Glomerular visceral epithelial cell (primary cell): ENCODE data around the gene GNB2.

Source experiments
- DNase-seq: peaks from one replicate; pipeline ENCODE4 v3.0.0-alpha.2; 2016; ENCODE audit errors: extremely low spot score

Gene GNB2

DNA sequence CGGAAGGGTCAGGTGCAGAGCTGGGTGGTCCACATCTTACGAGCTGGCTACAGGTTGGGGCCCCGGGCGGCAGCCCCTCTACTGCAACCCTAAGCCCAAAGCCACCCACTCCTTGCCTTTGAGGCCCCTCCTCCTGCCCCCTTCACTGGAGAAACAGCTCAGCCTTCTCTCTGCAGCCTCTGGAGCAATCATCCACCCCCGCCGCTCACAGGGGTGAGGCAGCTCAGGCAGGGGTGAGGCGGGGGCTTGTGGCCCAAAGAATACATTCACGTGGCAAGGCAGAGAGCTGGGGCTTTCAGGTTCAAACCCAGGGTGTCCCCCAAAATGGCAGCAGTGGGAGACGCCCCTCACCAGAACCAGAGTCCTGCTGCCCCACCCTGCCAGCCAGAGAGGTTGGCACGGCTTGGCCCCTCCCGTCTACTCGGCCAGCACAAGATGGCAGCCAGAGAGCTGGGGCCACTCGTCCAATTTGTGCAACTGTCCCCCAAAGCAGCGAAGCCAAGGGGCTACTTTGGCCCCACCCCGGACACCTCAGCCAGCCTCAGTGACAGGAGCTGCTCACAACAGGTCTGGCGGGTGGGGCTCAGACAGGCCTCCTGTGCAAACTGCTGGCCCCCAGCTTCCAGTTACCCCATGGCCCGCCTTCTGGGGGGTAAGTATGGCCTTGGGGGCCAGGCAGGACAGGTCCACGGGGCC, 7.2 kb downstream of the GNB2 start:
- DNase-seq = no peak

DNA sequence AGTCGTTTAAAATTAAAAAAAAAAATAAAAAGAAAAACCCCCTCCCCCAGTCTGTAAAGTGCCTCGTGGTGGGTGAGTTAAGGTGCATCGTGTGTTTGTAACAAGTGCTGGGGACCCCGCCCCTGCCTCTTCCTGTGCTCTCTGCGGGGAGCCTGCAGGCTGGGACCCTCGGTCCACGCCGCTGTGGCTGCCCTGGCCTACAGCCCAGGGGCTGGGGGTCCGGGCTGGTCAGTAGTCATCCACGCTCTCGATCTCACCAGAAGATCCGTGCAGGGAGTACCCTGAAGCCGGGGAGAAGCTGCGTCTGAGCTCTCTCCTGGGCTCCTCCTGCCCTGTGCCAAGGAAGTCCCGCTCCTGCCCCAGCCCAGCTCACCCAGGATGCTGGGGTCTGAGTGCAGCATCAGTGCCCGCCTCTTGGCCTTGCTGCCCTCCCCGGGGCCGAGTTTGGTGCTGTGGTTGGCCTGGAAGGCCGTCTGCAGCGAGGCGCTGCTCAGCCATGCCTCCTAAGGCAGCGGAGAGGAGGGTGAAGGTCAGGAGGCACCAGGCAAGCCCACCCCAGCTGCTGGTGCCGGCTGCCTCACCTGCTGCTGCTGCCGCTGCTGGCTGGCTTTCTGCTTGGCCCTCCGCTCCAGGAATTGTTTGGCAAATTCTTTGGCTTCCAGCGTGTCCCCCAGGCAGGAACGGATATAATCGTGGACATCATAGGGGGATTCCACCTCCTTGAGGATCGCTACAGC, 8.1 kb downstream of the GNB2 start:
- DNase-seq = no peak

- no peak for DNase-seq
Measured at GRCh38 chr7:100682228-100682741, 8.7 kb downstream of the GNB2 start.

- DNase-seq = no peak
Measured at GRCh38 chr7:100682991-100683658, 9.6 kb downstream of the GNB2 start.

- DNase-seq = no peak
Measured at GRCh38 chr7:100683659-100684533, 10.4 kb downstream of the GNB2 start.

DNA sequence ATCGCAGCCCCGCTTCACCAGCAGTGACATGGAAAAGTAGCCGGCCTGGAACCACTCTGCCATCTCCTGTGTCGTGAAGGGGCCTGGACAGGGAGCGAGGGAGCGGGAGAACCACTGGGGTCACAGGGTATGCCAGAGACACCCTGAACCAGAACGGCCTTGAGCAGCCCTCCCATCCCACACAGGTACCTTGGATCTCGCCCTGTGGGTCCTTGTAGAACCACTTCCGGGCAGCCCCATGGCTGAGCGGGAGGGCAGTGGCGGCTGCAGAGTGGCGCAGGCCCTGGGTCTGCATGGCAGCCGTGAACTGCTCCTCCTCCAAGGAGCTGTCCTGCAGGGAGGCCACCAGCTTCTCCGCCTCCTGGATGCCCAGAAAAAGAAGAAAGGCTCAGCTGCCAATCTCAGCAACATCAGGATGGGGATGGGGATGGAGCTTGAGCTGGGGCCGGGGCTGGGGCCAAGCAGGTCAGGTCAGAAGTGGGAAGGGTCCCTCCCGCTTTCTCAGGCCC, 11.0 kb downstream of the GNB2 start:
- no peak for DNase-seq

DNA sequence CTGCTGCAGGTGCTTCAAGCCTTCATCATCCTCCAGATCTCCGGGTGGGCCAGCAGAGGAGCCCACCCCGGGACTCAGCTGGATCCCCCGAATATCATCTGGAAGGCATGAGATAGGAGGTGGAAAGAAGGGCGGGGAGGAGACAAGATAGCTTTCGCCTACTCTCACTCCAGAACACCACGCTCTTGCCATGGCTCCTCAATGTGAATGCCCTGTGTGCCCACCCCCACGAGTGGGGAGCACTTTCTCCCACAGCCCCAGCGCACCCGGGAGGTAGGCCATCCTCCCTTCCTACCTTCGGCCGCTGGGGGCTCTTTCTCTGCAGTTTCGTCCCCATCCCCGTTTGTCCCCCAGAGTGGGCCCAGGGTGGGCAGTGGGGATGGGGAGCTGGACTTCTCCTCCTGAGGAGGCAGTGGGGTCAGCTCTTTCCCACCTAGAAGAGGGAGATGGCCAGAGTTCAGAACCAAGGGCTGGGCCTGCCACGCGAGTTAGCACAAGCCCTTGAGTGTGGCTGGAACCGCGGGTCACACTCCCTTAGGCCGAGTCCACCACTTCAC, 11.6 kb downstream of the GNB2 start:
- DNase-seq = no peak

DNA sequence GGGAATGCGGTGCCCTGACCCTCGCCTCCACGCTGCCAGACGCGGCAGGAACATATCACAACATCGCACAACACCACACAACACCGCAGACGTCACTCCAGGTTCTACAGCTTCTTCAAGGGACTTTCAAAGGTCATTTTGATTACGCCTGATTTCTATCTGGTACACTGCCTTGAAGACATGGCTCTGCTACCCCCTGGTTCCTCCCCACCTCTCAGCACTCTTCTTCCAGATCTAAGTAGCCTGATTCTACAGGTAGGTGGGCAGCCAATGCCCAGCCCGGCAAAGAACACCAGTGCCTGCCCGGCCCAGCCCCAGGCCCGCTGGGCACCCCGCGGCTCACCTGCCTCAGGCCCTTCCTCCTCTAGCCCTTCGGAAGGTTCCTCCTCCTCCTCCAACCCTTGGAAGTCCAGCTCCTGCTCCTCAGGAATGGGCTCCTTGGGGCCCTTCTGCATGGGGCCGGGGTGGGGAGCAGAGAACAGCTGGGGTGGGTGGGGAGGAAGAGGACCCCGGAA, 12.1 kb downstream of the GNB2 start:
- no peak for DNase-seq

GRCh38 chr7:100686201-100686821, 12.8 kb downstream of the GNB2 start:
- DNase-seq = no peak

- no peak for DNase-seq
Measured at GRCh38 chr7:100686822-100687211, 13.3 kb downstream of the GNB2 start.

DNA sequence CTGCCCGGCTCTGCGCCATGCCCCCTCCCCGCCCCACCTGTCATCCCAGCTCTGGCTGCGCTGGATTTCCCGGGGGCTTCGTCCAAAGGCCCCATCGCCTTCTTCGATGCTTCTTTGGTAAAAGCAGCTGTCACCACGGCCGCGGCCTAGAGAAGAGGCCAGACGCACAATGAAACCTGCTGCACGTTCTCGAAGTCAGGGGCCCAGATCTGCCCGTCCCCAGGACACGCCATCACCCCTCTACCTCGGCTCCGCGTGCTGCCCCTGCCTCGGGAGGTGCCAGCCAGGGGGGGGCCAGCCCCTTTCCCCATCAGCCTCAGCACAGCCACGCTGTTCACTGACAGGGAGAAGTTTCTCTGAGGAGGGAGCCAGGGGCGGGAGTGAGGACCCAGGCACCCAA, 13.7 kb downstream of the GNB2 start:
- DNase-seq = no peak

GRCh38 chr7:100687751-100688300, 14.3 kb downstream of the GNB2 start:
- no peak for DNase-seq

GRCh38 chr7:100688326-100688860, 14.9 kb downstream of the GNB2 start:
- no peak for DNase-seq

GRCh38 chr7:100689230-100690135, 15.9 kb downstream of the GNB2 start:
- no peak for DNase-seq

DNA sequence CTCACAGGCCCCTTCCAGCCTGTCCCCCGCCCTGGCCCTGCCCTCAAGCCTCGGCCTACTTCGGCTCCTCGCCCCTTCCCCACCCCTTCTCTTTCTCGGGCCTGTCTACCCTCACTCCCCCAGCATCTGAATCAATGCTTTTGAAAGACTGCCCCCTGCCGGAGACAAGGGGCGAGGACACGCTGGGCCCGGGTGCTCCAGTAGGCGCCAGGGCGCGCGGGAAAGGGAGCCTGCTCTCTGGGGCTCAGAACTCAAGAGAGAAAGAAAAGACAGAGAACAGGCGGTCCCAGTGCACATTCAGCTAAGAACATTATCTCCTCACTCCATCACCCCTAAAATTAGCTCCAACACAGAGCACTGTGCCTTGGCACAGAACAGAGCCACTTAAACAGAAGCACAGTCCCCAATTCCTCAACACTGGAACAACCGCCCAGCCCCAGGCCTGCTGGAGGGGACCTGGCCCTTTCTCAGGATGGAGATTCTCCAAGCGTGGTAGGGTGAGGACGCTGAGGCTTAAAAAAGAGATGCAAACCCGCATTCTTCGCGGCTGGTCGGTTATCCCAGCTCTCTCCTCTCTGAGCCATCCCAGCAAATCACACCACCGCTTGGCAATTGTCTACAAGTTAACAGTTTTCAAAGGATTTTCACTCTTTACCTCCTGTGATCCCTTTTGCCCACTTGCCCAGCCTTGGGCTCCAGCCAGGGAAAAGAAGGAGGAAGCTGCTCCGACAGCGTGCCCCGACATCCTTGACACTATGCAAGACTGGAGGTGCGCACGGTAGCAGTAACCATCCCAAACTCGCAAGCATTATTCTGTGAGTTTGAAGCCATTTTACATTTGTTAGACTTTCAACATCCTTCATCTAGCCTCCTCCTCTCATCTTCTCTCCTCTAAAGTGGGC, 18.4 kb downstream of the GNB2 start:
- peak; percentile 61 for DNase-seq

- no peak for DNase-seq
Measured at GRCh38 chr7:100692578-100692961, 19.0 kb downstream of the GNB2 start.

GRCh38 chr7:100693312-100694097, 20.0 kb downstream of the GNB2 start:
- no peak for DNase-seq
